Measurements from ENCODE around the gene LMF1.

LMF1 gene

DNA sequence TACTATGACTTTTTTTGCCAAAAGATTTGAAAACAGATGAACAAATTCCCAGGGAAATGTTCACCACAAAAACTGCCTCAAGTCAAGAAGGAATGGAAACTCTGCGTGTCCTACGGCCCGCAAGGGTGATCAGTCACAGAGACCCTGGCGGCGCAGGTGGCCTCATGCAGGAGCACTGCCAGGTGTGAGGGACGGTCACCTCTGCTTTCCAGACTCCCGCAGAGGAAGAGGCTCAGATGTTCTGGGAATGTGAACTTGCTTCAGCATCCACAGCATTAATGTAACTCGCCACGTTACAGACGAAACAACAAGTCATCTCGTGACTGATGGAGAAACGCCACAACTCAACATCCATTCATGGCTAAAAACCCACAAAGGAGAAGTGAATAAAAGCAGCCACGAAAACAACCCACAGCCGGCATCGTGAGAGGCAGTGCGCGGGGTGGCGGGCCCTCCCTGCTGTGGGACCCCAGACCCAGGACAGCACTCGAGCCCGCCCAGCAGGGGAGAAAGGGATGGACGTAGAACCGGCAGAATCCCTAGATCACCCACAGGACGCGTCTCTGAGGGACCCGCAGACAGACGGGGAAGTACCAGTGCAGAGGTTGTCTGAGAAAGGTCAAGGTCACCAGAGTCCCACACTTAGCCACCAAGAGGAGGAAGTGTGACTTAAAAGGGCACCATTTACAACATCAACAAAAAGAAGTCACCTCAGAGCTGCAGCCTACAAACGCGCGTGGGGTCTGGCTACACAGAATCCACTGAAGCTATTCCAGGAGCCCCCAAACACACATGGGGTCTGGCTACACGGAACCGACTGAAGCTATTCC is 93.3 kb downstream of the LMF1 start:
- H3K4me3 ChIP-seq (ENCODE audit: low read length): no peak overlapping the region
- no peaks in the 10 kb centered on the region for H3K36me3 ChIP-seq (ENCODE audit: insufficient read depth, low read length)
- H3K4me1 ChIP-seq (ENCODE audit: insufficient read depth, low read length): no peaks in the 10 kb centered on the region
- 94% methylated on average over 31 of the region's 31 CpGs for WGBS
- H3K9ac ChIP-seq (ENCODE audit: low read depth, low read length): no peak overlapping the region
- H3K27me3 ChIP-seq (ENCODE audit: insufficient read depth, low read length): no peaks in the 10 kb centered on the region
- no peak overlapping the region for H3K27ac ChIP-seq (ENCODE audit: low read depth, low read length)
- H3K9me3 ChIP-seq (ENCODE audit: insufficient read depth, low read depth, low read length): no peaks in the 10 kb centered on the region

DNA sequence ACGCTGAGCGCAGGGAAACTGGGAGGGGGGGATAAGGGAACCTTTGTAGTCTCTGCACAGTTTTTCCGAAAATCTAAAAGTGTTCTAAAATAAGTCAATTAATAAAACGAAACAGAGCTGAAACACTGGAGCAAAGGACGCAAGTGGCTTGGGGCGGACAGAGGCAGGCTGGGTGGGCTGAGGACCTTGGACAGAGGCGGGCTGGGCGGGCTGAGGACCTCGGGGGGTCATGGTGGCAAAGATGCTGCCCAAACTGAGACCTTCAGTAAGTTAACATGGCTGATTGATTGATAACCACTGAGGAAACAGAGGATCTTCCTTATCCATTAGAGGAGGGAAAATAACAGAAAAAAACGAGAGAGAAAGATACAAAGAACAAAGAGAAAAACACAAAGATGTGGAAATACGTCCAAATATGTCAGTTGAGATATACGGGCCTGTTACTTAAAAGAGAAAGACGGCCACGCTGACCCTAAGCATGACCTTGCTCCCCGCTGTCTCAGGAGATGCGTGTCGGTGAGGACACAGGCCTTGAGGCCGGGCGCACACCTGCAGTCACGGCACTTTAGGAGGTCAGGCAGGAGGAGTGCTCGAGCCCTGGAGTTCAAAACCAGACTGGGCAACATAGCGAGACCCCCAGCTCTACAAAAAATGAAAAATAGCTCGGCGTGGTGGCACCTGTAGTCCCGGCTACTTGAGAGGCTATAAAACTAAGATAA is 94.1 kb downstream of the LMF1 start:
- Histone ChIP-seq H3K4me3 (ENCODE audit: low read length) (no peak overlapping the region), H3K4me1 (ENCODE audit: insufficient read depth, low read length) (no peaks in the 10 kb centered on the region), H3K27me3 (ENCODE audit: insufficient read depth, low read length) (no peaks in the 10 kb centered on the region), H3K36me3 (ENCODE audit: insufficient read depth, low read length) (no peaks in the 10 kb centered on the region), H3K9me3 (ENCODE audit: insufficient read depth, low read depth, low read length) (no peaks in the 10 kb centered on the region), H3K9ac (ENCODE audit: low read depth, low read length) (no peak overlapping the region), H3K27ac (ENCODE audit: low read depth, low read length) (no peak overlapping the region)
- WGBS: 95% methylated on average over 25 of the region's 25 CpGs

DNA sequence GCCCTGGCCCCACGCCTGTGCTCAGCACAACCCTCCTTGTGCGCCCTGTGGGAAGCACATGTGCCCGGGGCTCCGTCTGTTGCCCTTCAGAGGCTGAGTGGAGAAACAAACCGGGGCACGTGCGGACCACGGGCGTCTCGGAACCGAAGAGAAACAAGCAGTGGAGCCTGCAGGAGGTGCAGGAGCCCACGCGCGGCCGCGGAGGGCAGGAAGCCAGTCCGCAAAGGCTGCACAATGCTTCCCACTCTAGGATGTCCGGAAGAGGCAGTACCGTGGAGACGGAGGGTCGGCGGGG is 94.8 kb downstream of the LMF1 start:
- Histone ChIP-seq H3K36me3 (ENCODE audit: insufficient read depth, low read length) (no peaks in the 10 kb centered on the region), H3K27me3 (ENCODE audit: insufficient read depth, low read length) (no peaks in the 10 kb centered on the region), H3K9me3 (ENCODE audit: insufficient read depth, low read depth, low read length) (no peaks in the 10 kb centered on the region), H3K4me1 (ENCODE audit: insufficient read depth, low read length) (no peaks in the 10 kb centered on the region), H3K9ac (ENCODE audit: low read depth, low read length) (no peak overlapping the region), H3K27ac (ENCODE audit: low read depth, low read length) (no peak overlapping the region), H3K4me3 (ENCODE audit: low read length) (no peak overlapping the region)
- 94% methylated on average over 22 of the region's 22 CpGs for WGBS

DNA sequence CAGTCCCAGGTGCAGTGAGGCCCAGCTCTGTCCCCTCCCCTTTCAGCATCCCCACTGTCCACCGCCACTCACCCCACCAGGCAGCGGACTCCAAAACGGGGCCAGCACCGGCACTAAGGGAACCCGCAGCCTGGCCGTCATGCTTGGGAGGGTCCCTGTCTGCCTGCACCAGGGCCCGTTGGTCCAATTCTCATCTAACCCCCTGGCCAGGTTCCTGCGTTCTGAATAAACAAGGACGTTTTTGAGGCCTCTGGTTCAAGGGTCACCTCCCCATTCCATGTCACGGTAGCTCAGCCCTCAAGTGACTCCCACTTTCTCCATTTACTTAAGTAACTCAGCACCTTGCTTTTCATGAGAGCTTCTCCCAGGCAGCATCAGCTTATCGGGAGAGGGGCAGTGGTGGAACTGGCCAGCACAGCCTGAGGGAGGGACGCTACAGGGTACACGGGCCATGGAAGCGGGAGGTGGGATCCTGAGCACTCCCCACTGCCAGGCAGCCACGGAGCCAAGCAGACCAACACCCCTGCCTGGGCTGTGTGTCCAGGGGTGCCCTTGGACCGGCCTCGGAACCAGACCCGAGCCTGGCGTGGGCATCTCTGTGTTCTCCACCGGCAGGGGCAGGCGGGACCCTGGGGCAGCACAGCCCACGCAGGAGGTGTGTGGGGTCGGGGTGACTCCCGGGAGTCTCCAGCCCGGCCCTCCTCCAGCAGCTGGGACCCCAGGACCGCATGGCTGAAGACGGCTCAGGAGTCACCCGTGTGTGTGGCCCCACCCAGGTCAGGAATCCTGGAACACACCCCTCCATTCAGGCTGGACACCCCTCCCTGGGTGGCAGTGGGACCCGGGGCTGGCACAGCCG is 95.4 kb downstream of the LMF1 start:
- Histone ChIP-seq H3K9me3 (ENCODE audit: insufficient read depth, low read depth, low read length) (no peaks in the 10 kb centered on the region), H3K27ac (ENCODE audit: low read depth, low read length) (no peak overlapping the region), H3K9ac (ENCODE audit: low read depth, low read length) (no peak overlapping the region), H3K4me3 (ENCODE audit: low read length) (no peak overlapping the region), H3K4me1 (ENCODE audit: insufficient read depth, low read length) (no peaks in the 10 kb centered on the region), H3K27me3 (ENCODE audit: insufficient read depth, low read length) (no peaks in the 10 kb centered on the region), H3K36me3 (ENCODE audit: insufficient read depth, low read length) (no peaks in the 10 kb centered on the region)
- WGBS: 95% methylated on average over 30 of the region's 30 CpGs

DNA sequence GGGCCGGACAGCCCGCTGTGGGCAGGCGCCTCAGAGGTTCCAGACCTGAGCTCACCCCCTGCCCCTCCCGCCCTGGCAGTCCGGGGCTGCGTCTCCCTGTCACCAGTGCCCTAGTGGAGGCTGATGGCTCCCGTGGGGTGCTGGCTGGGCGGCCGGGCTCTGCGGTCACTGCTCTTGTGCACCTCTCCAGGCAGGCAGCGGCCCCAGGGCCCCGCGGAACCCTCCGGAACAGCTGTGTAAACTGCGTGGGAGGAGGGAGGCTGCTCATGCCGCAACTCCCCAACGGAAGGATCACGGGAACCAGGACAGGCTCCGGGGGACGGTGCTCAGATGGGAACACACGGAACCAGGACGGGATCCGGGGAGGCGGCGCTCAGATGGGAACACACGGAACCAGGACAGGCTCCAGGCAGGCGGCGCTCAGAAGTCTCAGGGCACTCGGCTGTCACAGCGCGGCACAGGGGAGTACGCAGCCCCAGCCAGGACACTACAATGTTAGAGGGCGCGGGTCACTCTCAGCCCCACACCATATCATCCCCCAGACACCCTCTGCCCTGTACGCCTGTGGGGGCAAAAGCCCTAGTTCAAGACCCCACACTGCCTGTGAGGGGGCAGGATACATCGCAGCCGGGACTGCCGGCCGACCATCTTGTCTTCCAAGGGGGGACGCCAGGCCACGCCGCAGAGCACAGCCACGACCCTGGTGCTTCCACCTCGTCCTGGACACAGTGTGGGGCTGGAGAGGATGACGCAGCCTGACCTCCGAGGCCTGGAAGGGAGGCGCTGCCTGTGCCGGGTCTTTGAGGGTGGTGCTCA is 96.2 kb downstream of the LMF1 start:
- 92% methylated on average over 48 of the region's 48 CpGs for WGBS
- Histone ChIP-seq H3K4me1 (ENCODE audit: insufficient read depth, low read length) (no peaks in the 10 kb centered on the region), H3K36me3 (ENCODE audit: insufficient read depth, low read length) (no peaks in the 10 kb centered on the region), H3K9me3 (ENCODE audit: insufficient read depth, low read depth, low read length) (no peaks in the 10 kb centered on the region), H3K27ac (ENCODE audit: low read depth, low read length) (no peak overlapping the region), H3K4me3 (ENCODE audit: low read length) (no peak overlapping the region), H3K27me3 (ENCODE audit: insufficient read depth, low read length) (no peaks in the 10 kb centered on the region), H3K9ac (ENCODE audit: low read depth, low read length) (no peak overlapping the region)

DNA sequence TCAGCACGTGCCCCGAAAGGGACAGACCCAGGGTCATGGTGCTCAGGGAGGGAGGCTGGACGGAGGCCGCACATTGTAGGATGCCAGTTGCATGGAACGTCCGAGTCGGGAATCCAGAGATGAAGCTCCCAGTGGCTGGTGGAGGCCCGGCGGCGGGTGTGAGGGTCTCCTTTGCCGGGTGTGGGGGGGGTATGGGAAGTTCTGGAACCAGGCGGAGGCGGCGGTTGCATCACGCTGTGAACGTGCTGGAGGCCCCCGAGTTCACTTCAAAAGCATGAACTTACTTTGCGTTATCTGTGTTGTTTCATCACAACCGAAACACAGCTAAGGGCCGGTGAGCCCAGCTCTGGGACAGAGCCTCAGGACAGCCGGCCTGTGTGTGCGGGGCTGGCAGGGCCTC is 96.9 kb downstream of the LMF1 start:
- Histone ChIP-seq H3K9me3 (ENCODE audit: insufficient read depth, low read depth, low read length) (no peaks in the 10 kb centered on the region), H3K4me1 (ENCODE audit: insufficient read depth, low read length) (no peaks in the 10 kb centered on the region), H3K27ac (ENCODE audit: low read depth, low read length) (no peak overlapping the region), H3K36me3 (ENCODE audit: insufficient read depth, low read length) (no peaks in the 10 kb centered on the region), H3K9ac (ENCODE audit: low read depth, low read length) (no peak overlapping the region), H3K4me3 (ENCODE audit: low read length) (no peak overlapping the region), H3K27me3 (ENCODE audit: insufficient read depth, low read length) (no peaks in the 10 kb centered on the region)
- WGBS: 91% methylated on average over 22 of the region's 22 CpGs

DNA sequence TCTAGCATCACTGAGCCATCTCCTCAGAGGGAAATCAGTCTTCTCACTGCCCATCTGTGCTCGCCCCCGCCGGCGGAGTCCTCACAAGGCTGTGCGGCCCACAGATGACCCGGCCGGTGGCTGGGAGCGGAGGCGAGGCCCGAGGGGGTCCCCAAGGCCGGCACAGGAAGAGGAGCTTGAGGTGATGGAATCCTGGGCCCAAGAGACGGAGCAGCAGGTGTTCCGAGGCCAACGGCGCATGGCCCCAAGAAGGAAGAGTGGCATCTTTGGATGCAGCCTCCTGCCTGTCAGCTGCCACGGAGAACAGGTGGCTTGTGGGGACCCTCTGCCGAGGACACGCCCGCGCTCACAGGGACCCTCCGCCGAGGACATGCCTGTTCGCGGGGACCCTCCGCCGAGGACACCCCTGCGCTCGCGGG is 97.5 kb downstream of the LMF1 start:
- Histone ChIP-seq H3K4me1 (ENCODE audit: insufficient read depth, low read length) (no peaks in the 10 kb centered on the region), H3K27ac (ENCODE audit: low read depth, low read length) (no peak overlapping the region), H3K4me3 (ENCODE audit: low read length) (no peak overlapping the region), H3K36me3 (ENCODE audit: insufficient read depth, low read length) (no peaks in the 10 kb centered on the region), H3K9me3 (ENCODE audit: insufficient read depth, low read depth, low read length) (no peaks in the 10 kb centered on the region), H3K27me3 (ENCODE audit: insufficient read depth, low read length) (no peaks in the 10 kb centered on the region), H3K9ac (ENCODE audit: low read depth, low read length) (no peak overlapping the region)
- WGBS: 91% methylated on average over 29 of the region's 29 CpGs

DNA sequence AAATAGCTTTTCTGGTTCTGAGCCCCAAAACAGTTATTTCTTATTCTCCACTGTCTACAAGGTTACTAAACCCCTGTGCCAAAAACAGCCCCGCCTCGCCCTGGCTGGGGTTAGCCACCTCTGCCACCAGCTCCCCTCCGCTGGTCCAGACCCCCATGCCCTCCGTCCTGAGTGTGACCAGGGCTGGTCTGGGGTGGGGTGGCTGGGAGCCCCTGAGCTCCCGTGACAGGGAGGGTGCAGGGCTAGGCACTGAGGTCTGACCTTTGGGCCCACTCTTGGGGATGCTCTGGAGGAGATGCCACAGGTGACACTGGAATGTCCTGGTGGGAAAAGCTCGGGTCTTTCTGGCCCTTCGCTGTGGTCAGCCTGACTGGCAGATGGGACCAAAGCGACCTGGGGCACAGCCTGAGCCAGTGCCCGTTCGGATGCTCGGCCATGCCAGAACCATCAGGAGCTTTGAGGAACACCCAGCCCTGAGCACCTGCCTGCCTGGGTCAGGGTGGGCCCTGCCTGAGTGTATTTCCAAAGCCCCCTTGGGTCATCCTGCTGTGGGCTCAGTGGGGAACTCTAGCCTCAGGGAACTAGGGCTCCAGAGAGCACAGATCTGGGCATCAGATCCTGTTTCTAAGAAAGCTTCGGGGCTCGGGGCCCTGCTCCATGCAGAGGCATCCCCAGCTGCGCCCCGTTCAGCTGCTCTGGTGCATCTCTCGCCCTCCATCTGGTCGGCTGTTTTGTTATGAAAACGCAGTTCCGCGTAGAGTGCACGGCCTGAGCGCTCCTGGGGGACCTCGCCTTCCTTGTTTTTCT is 98.1 kb downstream of the LMF1 start:
- 92% methylated on average over 23 of the region's 23 CpGs for WGBS
- Histone ChIP-seq H3K27me3 (ENCODE audit: insufficient read depth, low read length) (no peaks in the 10 kb centered on the region), H3K9ac (ENCODE audit: low read depth, low read length) (no peak overlapping the region), H3K4me3 (ENCODE audit: low read length) (no peak overlapping the region), H3K27ac (ENCODE audit: low read depth, low read length) (no peak overlapping the region), H3K9me3 (ENCODE audit: insufficient read depth, low read depth, low read length) (no peaks in the 10 kb centered on the region), H3K36me3 (ENCODE audit: insufficient read depth, low read length) (no peaks in the 10 kb centered on the region), H3K4me1 (ENCODE audit: insufficient read depth, low read length) (no peaks in the 10 kb centered on the region)

DNA sequence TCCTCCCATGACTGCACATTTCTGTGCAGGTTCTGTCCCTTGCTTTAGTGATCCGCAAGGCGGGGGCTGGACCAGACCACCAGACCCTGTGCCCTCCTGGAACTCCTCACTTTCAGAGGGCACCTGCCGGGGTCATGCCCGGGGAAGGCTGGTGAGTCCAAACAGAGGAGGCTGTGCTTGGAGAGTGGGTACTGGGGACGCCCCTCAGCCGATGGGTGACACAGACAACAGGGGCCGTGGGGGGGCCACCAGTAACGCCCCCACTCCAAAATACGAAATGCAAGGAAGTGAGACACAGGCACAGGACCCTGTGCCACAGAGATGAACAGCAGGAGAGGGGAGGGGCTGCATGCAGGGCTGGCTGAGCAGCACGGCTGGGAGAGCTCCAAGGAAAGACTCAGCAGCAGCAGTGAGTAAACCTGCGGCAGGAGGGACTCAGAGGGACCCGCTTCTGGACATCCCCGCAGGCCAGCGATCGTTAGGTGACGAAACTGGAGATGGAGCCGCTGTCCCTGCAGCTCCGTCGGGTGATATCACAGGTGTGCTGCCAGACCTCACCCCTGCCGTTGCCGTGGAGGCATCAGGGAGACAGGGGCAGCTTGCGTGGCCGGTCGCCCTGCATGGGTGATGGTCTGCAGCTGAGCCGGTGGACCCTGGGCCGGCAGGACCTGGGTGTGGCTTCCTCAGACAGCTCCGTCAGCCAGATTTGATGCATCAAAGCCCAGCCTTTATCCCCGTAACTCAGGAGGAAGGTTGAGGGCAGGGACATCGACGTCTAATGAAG is 99.0 kb downstream of the LMF1 start:
- H3K36me3 ChIP-seq (ENCODE audit: insufficient read depth, low read length): no peaks in the 10 kb centered on the region
- no peak overlapping the region for H3K9ac ChIP-seq (ENCODE audit: low read depth, low read length)
- 92% methylated on average over 30 of the region's 30 CpGs for WGBS
- no peaks in the 10 kb centered on the region for H3K4me1 ChIP-seq (ENCODE audit: insufficient read depth, low read length)
- H3K27ac ChIP-seq (ENCODE audit: low read depth, low read length): no peak overlapping the region
- no peaks in the 10 kb centered on the region for H3K9me3 ChIP-seq (ENCODE audit: insufficient read depth, low read depth, low read length)
- no peaks in the 10 kb centered on the region for H3K27me3 ChIP-seq (ENCODE audit: insufficient read depth, low read length)
- no peak overlapping the region for H3K4me3 ChIP-seq (ENCODE audit: low read length)

Data from HUES64 (cell line).